ENCODE measurements around the gene ZNF625. TPM values are rescaled to one million over a fixed set of nuclear protein-coding genes. Genes with fewer than 3 reads are reported as not detected.

Gene ZNF625
- total and polyA plus RNA-seq, 4 donors, result 0.20 to 3.8 (median 2.5) TPM; not detected in 1

- Histone ChIP-seq H3K27me3 (ENCODE audit: control insufficient read depth in 4 of 4, insufficient read depth in 4 of 4, low read length in 3 of 4) (no peaks in the 10 kb centered on the region), H3K27ac (ENCODE audit: low read depth in 1 of 2, low read length in 2 of 2) (peak overlapping the region; percentile 22 to 42), H3K9ac (ENCODE audit: low read depth in 1 of 2, low read length in 2 of 2) (peak overlapping the region; percentile 19 to 83), H3K36me3 (ENCODE audit: control insufficient read depth in 4 of 4, insufficient read depth in 3 of 4, low read depth in 1 of 4, low read length in 3 of 4) (peaks cover 0 to 17% (median 12%) of the 10 kb centered on the region in 4 donors), H3K9me3 (ENCODE audit: control insufficient read depth in 4 of 4, low read length in 3 of 4) (peaks cover 4 to 10% (median 7%) of the 10 kb centered on the region in 4 donors), H3K4me3 (ENCODE audit: low read depth in 1 of 3, low read length in 3 of 3) (peak overlapping the region; percentile 73 to 92 (median 87)), H3K4me1 (ENCODE audit: control insufficient read depth in 4 of 4, insufficient read depth in 4 of 4, low read length in 3 of 4) (peaks cover 4 to 16% (median 13%) of the 10 kb centered on the region in 4 donors)
- DNase-seq (ENCODE audit: low spot score), result peak; percentile 90
- TF ChIP-seq RAD21 (IDR thresholded peaks at IDR 0.05), result peak; percentile 96 to 99
- peak; percentile 94 for TF ChIP-seq CTCF (IDR thresholded peaks at IDR 0.05; ENCODE audit: low read depth, low read length, missing input control)
- no peak for TF ChIP-seq SP1 (IDR thresholded peaks at IDR 0.05)
- WGBS, result 10% methylated on average over 17 of the region's 17 CpGs
These were observed 15.8 kb downstream of the ZNF625 start for GRCh38 chr19:12140545-12141404.

- H3K27ac ChIP-seq (ENCODE audit: low read depth in 1 of 2, low read length in 2 of 2), result peak within 1 kb of the TSS; percentile 22 to 84
- H3K36me3 ChIP-seq (ENCODE audit: control insufficient read depth in 4 of 4, insufficient read depth in 3 of 4, low read depth in 1 of 4, low read length in 3 of 4), result peaks cover 0 to 16% (median 10%) of the 10 kb centered on the region in 4 donors
- under 1% methylated on average over 49 of the region's 49 CpGs for WGBS
- H3K9me3 ChIP-seq (ENCODE audit: control insufficient read depth in 4 of 4, low read length in 3 of 4), result peaks cover 0 to 4% (median 2%) of the 10 kb centered on the region in 4 donors
- H3K27me3 ChIP-seq (ENCODE audit: control insufficient read depth in 4 of 4, insufficient read depth in 4 of 4, low read length in 3 of 4), result no peaks in the 10 kb centered on the region
- H3K4me3 ChIP-seq (ENCODE audit: low read depth in 1 of 3, low read length in 3 of 3), result peak within 1 kb of the TSS; percentile 73 to 92 (median 87)
- DNase-seq (ENCODE audit: low spot score), result peak; percentile 98
- TF ChIP-seq SP1 (IDR thresholded peaks at IDR 0.05) (peak; percentile 77), CTCF (IDR thresholded peaks at IDR 0.05; ENCODE audit: low read depth, low read length, missing input control) (no peak), HNF4A (conservative IDR thresholded peaks at IDR 0.05) (peak in 1 of 2 donors; percentile 12), REST (IDR thresholded peaks at IDR 0.05) (peak; percentile 55), MAX (IDR thresholded peaks at IDR 0.05) (no peak), RAD21 (IDR thresholded peaks at IDR 0.05) (peak in 1 of 2 donors; percentile 27), NR2F2 (IDR thresholded peaks at IDR 0.05) (peak; percentile 34), FOXA1 (IDR thresholded peaks at IDR 0.05) (no peak), GABPA (IDR thresholded peaks at IDR 0.05 in 1 of 2, conservative IDR thresholded peaks at IDR 0.05 in 1 of 2) (peak; percentile 22 to 68)
- TF ChIP-seq, protein P1, sequence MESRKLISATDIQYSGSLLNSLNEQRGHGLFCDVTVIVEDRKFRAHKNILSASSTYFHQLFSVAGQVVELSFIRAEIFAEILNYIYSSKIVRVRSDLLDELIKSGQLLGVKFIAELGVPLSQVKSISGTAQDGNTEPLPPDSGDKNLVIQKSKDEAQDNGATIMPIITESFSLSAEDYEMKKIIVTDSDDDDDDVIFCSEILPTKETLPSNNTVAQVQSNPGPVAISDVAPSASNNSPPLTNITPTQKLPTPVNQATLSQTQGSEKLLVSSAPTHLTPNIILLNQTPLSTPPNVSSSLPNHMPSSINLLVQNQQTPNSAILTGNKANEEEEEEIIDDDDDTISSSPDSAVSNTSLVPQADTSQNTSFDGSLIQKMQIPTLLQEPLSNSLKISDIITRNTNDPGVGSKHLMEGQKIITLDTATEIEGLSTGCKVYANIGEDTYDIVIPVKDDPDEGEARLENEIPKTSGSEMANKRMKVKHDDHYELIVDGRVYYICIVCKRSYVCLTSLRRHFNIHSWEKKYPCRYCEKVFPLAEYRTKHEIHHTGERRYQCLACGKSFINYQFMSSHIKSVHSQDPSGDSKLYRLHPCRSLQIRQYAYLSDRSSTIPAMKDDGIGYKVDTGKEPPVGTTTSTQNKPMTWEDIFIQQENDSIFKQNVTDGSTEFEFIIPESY (IDR thresholded peaks at IDR 0.05), result no peak
- TF ChIP-seq, protein P2, sequence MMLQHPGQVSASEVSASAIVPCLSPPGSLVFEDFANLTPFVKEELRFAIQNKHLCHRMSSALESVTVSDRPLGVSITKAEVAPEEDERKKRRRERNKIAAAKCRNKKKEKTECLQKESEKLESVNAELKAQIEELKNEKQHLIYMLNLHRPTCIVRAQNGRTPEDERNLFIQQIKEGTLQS (IDR thresholded peaks at IDR 0.05), result no peak
- H3K9ac ChIP-seq (ENCODE audit: low read depth in 1 of 2, low read length in 2 of 2), result peak within 1 kb of the TSS; percentile 19 to 83
- peaks cover 4 to 16% (median 13%) of the 10 kb centered on the region in 4 donors for H3K4me1 ChIP-seq (ENCODE audit: control insufficient read depth in 4 of 4, insufficient read depth in 4 of 4, low read length in 3 of 4)
These were observed 16.5 kb downstream of the ZNF625 start, which contains the start of gene ZNF20 for GRCh38 chr19:12139885-12140544. TSS of gene ZNF20 (minus strand) at chr19:12140350. CDS start at chr19:12140182, 168 bp downstream.
